CD14-positive monocyte (primary cell): ENCODE results near the gene EEA1. TPM values are rescaled to one million over a fixed set of nuclear protein-coding genes. Genes with fewer than 3 reads are reported as not detected.

Experiments
- DNase-seq, 3 donors: peaks; one replicate each; pipeline ENCODE4 v3.0.0-alpha.2; 2011 to 2022
- H2AFZ ChIP-seq: 2 replicates; pipeline ENCODE4 v1.6.0; 2012; ENCODE audit warnings: mild to moderate bottlenecking, low read depth, low read length, inconsistent platforms; ENCODE audit not compliant: insufficient read depth, poor library complexity, severe bottlenecking
- H3K27ac ChIP-seq, 2 donors: 1 replicate in 1 of 2; 2 replicates in 1 of 2; pipeline ENCODE4 v1.5.1; 2012 to 2013; ENCODE audit warnings: low read length in 2 of 2, control low read depth in 1 of 2, inconsistent platforms in 1 of 2, low read depth in 1 of 2, mild to moderate bottlenecking in 1 of 2
- H3K27me3 ChIP-seq, 2 donors: one replicate each; pipeline versions ENCODE4 v1.6.0 to v1.6.1; 2011 to 2013; ENCODE audit warnings: low read length in 2 of 2; ENCODE audit not compliant: control insufficient read depth in 2 of 2, insufficient read depth in 2 of 2
- H3K36me3 ChIP-seq, 2 donors: replicated peaks in 1 of 2; 1 replicate in 1 of 2; 2 replicates in 1 of 2; pipeline versions ENCODE4 v1.5.1 to v1.6.1; 2012 to 2013; ENCODE audit warnings: low read length in 2 of 2, control low read depth in 1 of 2, inconsistent platforms in 1 of 2, mild to moderate bottlenecking in 1 of 2; ENCODE audit not compliant: insufficient read depth in 2 of 2, control insufficient read depth in 1 of 2
- H3K4me1 ChIP-seq, 2 donors: 1 replicate in 1 of 2; 2 replicates in 1 of 2; pipeline versions ENCODE4 v1.5.1 to v1.6.1; 2012 to 2013; ENCODE audit warnings: low read length in 2 of 2, control low read depth in 1 of 2, inconsistent platforms in 1 of 2, mild to moderate bottlenecking in 1 of 2, moderate library complexity in 1 of 2; ENCODE audit not compliant: insufficient read depth in 2 of 2, control insufficient read depth in 1 of 2
- H3K4me2 ChIP-seq: replicated peaks from 2 replicates; pipeline ENCODE3; 2012; ENCODE audit warnings: low read length, moderate library complexity, mild to moderate bottlenecking; ENCODE audit not compliant: poor library complexity, severe bottlenecking; ENCODE audit errors: extremely low read depth
- H3K4me3 ChIP-seq, 3 experiments: fragments of 200-600 bp in 1 of 3; sonication (generic) in 1 of 3; replicated peaks in 1 of 3; 1 replicate in 2 of 3; 2 replicates in 1 of 3; pipeline ENCODE4 v1.5.1; 2011 to 2013; ENCODE audit warnings: low read length in 3 of 3, mild to moderate bottlenecking in 3 of 3, control low read depth in 2 of 3, low read depth in 2 of 3, inconsistent platforms in 1 of 3, moderate library complexity in 1 of 3
- H3K79me2 ChIP-seq: 2 replicates; pipeline ENCODE4 v1.6.0; 2012; ENCODE audit warnings: mild to moderate bottlenecking, control low read depth, inconsistent platforms, low read length, moderate library complexity; ENCODE audit not compliant: insufficient read depth
- H3K9ac ChIP-seq: 2 replicates; pipeline ENCODE4 v1.6.0; 2017; ENCODE audit warnings: low read length, mild to moderate bottlenecking; ENCODE audit not compliant: insufficient read depth, poor library complexity, severe bottlenecking
- H3K9me3 ChIP-seq, 2 donors: replicated peaks in 1 of 2; 1 replicate in 1 of 2; 2 replicates in 1 of 2; pipeline versions ENCODE4 v1.5.1 to v1.6.1; 2012 to 2013; ENCODE audit warnings: low read length in 2 of 2, control low read depth in 1 of 2; ENCODE audit not compliant: control insufficient read depth in 1 of 2, insufficient read depth in 1 of 2
- H4K20me1 ChIP-seq: 2 replicates; pipeline ENCODE4 v1.6.0; 2012; ENCODE audit warnings: mild to moderate bottlenecking, low read length, control low read depth, moderate library complexity; ENCODE audit not compliant: insufficient read depth
- H3K27ac Mint-ChIP-seq, 7 donors: one replicate each; pipeline ENCODE4 v1.8.0; 2020; ENCODE audit warnings: mild to moderate bottlenecking in 7 of 7, mixed read lengths in 7 of 7, moderate library complexity in 6 of 7, inconsistent platforms in 2 of 7
- H3K27me3 Mint-ChIP-seq, 3 donors: one replicate each; pipeline ENCODE4 v1.8.0; 2021 to 2022; ENCODE audit warnings: low read depth in 3 of 3, mild to moderate bottlenecking in 3 of 3, mixed read lengths in 3 of 3, moderate library complexity in 3 of 3, inconsistent platforms in 1 of 3
- H3K36me3 Mint-ChIP-seq, 2 donors: one replicate each; pipeline ENCODE4 v1.8.0; 2020; ENCODE audit warnings: mixed read lengths in 2 of 2, inconsistent platforms in 1 of 2, mild to moderate bottlenecking in 1 of 2
- H3K4me1 Mint-ChIP-seq: one replicate; pipeline ENCODE4 v1.8.0; 2020; ENCODE audit warnings: mild to moderate bottlenecking, mixed read lengths
- H3K4me3 Mint-ChIP-seq, 2 donors: one replicate each; pipeline ENCODE4 v1.8.0; 2020; ENCODE audit warnings: mild to moderate bottlenecking in 2 of 2, mixed read lengths in 2 of 2, moderate library complexity in 1 of 2
- H3K9me3 Mint-ChIP-seq, 7 donors: one replicate each; pipeline ENCODE4 v1.8.0; 2020 to 2022; ENCODE audit warnings: mixed read lengths in 7 of 7, mild to moderate bottlenecking in 6 of 7, moderate library complexity in 6 of 7, inconsistent platforms in 2 of 7
- WGBS: methylation state at CpG from one replicate; pipeline ENCODE4 v1.1.5; 2013; ENCODE audit warnings: missing lambda C conversion rate; ENCODE audit not compliant: insufficient coverage; 5-methylcytosine and 5-hydroxymethylcytosine counted together
- intact Hi-C, 2 donors: fragments of 100-400 bp; cut with micrococcal nuclease; formaldehyde crosslinking; loops; one replicate each; pipeline versions ENCODE4 v1.15.0 to v1.15.1; 2023
- polyA plus RNA-seq, 3 donors: library from polyadenylated mRNA; depleted of rRNA in 1 of 3; unstranded in 2 of 3; stranded (reverse) in 1 of 3; fragments of 300-500 nt in 2 of 3; fragments of >200 nt in 1 of 3; fragmentation: Illumina TruSeq in 2 of 3; gene quantifications; 1 replicate in 2 of 3; 2 replicates in 1 of 3; pipeline ENCODE4 v1.2.3, GENCODE V29; 2012 to 2021
- TF ChIP-seq, protein P1 (sequence below): fragments of 200-600 bp; IDR thresholded peaks from one replicate; pipeline ENCODE4 v1.8.0; 2022; ENCODE audit warnings: antibody characterized with exemption, mild to moderate bottlenecking

Gene EEA1
- polyA plus RNA-seq, 3 donors, result 3.0 to 10.7 (median 3.6) TPM

- Histone ChIP-seq H3K27ac (no peak overlapping the region), H3K79me2 (no peaks in the 10 kb centered on the region), H4K20me1 (no peaks in the 10 kb centered on the region), H3K9ac (no peak overlapping the region), H3K4me2 (no peak overlapping the region), H3K27me3 (no peaks in the 10 kb centered on the region), H3K36me3 (no peaks in the 10 kb centered on the region), H2AFZ (no peak overlapping the region), H3K4me3 (no peak overlapping the region), H3K9me3 (no peaks in the 10 kb centered on the region), H3K4me1 (peaks cover 0 to 6% of the 10 kb centered on the region in 2 donors)
- H3K4me3 Mint-ChIP-seq, result no peak overlapping the region
- H3K27me3 Mint-ChIP-seq, result peaks cover 0 to 3% (median 0%) of the 10 kb centered on the region in 3 donors
- peaks cover 0 to 1% of the 10 kb centered on the region in 2 donors for H3K36me3 Mint-ChIP-seq
- H3K9me3 Mint-ChIP-seq, result peaks cover 0 to 3% (median 0%) of the 10 kb centered on the region in 7 donors
- WGBS, result no CpG with 5 or more reads among the region's 3 CpGs
- intact Hi-C loops, result no loop called here
- H3K27ac Mint-ChIP-seq, result no peak overlapping the region
- peaks cover 14% of the 10 kb centered on the region for H3K4me1 Mint-ChIP-seq
- no peak for DNase-seq
- TF ChIP-seq, protein P1, sequence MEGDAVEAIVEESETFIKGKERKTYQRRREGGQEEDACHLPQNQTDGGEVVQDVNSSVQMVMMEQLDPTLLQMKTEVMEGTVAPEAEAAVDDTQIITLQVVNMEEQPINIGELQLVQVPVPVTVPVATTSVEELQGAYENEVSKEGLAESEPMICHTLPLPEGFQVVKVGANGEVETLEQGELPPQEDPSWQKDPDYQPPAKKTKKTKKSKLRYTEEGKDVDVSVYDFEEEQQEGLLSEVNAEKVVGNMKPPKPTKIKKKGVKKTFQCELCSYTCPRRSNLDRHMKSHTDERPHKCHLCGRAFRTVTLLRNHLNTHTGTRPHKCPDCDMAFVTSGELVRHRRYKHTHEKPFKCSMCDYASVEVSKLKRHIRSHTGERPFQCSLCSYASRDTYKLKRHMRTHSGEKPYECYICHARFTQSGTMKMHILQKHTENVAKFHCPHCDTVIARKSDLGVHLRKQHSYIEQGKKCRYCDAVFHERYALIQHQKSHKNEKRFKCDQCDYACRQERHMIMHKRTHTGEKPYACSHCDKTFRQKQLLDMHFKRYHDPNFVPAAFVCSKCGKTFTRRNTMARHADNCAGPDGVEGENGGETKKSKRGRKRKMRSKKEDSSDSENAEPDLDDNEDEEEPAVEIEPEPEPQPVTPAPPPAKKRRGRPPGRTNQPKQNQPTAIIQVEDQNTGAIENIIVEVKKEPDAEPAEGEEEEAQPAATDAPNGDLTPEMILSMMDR, result no peak
Observed at GRCh38 chr12:92733661-92734060, 195.4 kb downstream of the EEA1 start.

DNA sequence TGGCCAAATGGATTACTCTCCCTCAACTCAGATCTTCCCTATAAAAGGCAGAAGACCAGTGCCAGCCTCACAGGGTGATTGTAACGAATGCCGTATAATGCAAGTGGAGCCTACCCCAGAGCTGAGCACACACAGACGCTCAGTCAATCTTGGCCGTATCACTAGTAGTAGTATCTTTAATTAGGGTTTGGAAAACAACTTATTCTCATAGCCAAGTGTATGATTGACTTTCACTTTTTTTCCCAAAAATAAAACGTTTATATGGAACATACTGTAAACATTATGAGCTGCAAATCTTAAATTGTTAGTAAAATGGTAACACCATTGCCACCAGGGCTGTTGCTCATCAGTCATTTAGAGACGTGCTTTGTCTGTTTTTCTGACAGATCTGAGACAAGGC lies 195.9 kb downstream of the EEA1 start:
- peaks cover 0 to 3% (median 0%) of the 10 kb centered on the region in 3 donors for H3K27me3 Mint-ChIP-seq
- H3K4me1 Mint-ChIP-seq, result peaks cover 14% of the 10 kb centered on the region
- H3K9ac ChIP-seq, result no peak overlapping the region
- H3K9me3 ChIP-seq, result no peaks in the 10 kb centered on the region
- DNase-seq, result no peak
- no peak overlapping the region for H3K27ac Mint-ChIP-seq
- H3K9me3 Mint-ChIP-seq, result peaks cover 0 to 3% (median 0%) of the 10 kb centered on the region in 7 donors
- H3K36me3 ChIP-seq, result no peaks in the 10 kb centered on the region
- no peak overlapping the region for H3K4me3 Mint-ChIP-seq
- TF ChIP-seq, protein P1, result no peak
- H3K27ac ChIP-seq, result no peak overlapping the region
- peaks cover 0 to 1% of the 10 kb centered on the region in 2 donors for H3K36me3 Mint-ChIP-seq
- H3K27me3 ChIP-seq, result no peaks in the 10 kb centered on the region
- H2AFZ ChIP-seq, result no peak overlapping the region
- intact Hi-C loops, result no loop called here
- H4K20me1 ChIP-seq, result no peaks in the 10 kb centered on the region
- H3K4me2 ChIP-seq, result no peak overlapping the region
- WGBS, result 86% methylated on average over 1 of the region's 6 CpGs
- peaks cover 0 to 6% of the 10 kb centered on the region in 2 donors for H3K4me1 ChIP-seq
- no peak overlapping the region for H3K4me3 ChIP-seq
- no peaks in the 10 kb centered on the region for H3K79me2 ChIP-seq
